AG04449 (cell line): Measurements from ENCODE around the gene DCAF11.

Source experiments
- CTCF ChIA-PET: fragments of 350-600 bp; formaldehyde crosslinking; extraction: SDS; loops from one replicate; lab custom pipeline; 2021; ENCODE audit warnings: antibody characterized with exemption; lab: Yijun Ruan, JAX
- POLR2A ChIA-PET: fragments of 400-600, 350-600 bp; formaldehyde crosslinking; extraction: SDS; loops from one replicate; lab custom pipeline; 2020; ENCODE audit warnings: antibody characterized with exemption, inconsistent platforms; lab: Yijun Ruan, JAX
- DNase-seq: peaks from one replicate; pipeline ENCODE4 v3.0.0-alpha.2; 2010; ENCODE audit warnings: low read depth, low spot score
- H3K4me3 ChIP-seq: 2 replicates; pipeline ENCODE4 v1.5.1; 2011; ENCODE audit warnings: low read depth, mild to moderate bottlenecking, control low read depth, low read length
- CTCF ChIP-seq: IDR thresholded peaks from one replicate; pipeline ENCODE4 v1.5.1; 2011; ENCODE audit warnings: mild to moderate bottlenecking, moderate library complexity, low read length, control low read depth, inconsistent platforms; ENCODE audit not compliant: insufficient read depth; ENCODE audit errors: missing control alignments

DCAF11 gene

GRCh38 chr14:24086193-24086955 lies 28.2 kb upstream of the DCAF11 start:
- no peak for DNase-seq
- TF ChIP-seq CTCF = no peak
- no peak overlapping the region for H3K4me3 ChIP-seq
- ChIA-PET CTCF (interaction anchor here (0.9 to 3.2 kb wide), 5 partner anchors 7 to 29 kb away, joined by 3 to 35 read pairs (median 4); partner anchors contain the start of gene PCK2), POLR2A (interaction anchor here (1.0 to 1.6 kb wide), 2 partner anchors 8 to 9 kb away, joined by 3 to 4 read pairs; partner anchors contain the start of gene PCK2)

GRCh38 chr14:24087004-24087403 lies 27.6 kb upstream of the DCAF11 start:
- POLR2A ChIA-PET = interaction anchor here (1.6 kb wide), 1 partner anchor 8 kb away, joined by 3 read pairs; no protein-coding TSS in a partner anchor
- CTCF ChIA-PET = interaction anchor here (1.1 to 3.2 kb wide), 3 partner anchors 9 to 29 kb away, joined by 3 to 35 read pairs (median 9); no protein-coding TSS in a partner anchor
- no peak for DNase-seq
- TF ChIP-seq CTCF = no peak
- no peak overlapping the region for H3K4me3 ChIP-seq

- H3K4me3 ChIP-seq = no peak overlapping the region
- no peak for TF ChIP-seq CTCF
- ChIA-PET POLR2A (interaction anchor here (0.7 kb wide), 1 partner anchor 181 kb away, joined by 3 read pairs; no protein-coding TSS in a partner anchor), CTCF (interaction anchor here (1.1 to 12.8 kb wide), 6 partner anchors 13 to 73 kb away, joined by 3 to 536 read pairs (median 32); partner anchors contain the start of genes CARMIL3 and CPNE6)
- DNase-seq = no peak
These were observed 26.5 kb upstream of the DCAF11 start for GRCh38 chr14:24088095-24088494.

GRCh38 chr14:24089890-24090289 lies 24.7 kb upstream of the DCAF11 start:
- ChIA-PET CTCF (interaction anchor here (0.7 to 12.8 kb wide), 31 partner anchors 9 to 458 kb away, joined by 3 to 536 read pairs (median 6); partner anchors contain the start of genes CARMIL3, CIDEB, CPNE6 and DCAF11), POLR2A (interaction anchor here (0.7 to 1.2 kb wide), 3 partner anchors 9 to 32 kb away, joined by 3 to 7 read pairs (median 3); no protein-coding TSS in a partner anchor)
- no peak for TF ChIP-seq CTCF
- no peak overlapping the region for H3K4me3 ChIP-seq
- no peak for DNase-seq

GRCh38 chr14:24092110-24092504 lies 22.5 kb upstream of the DCAF11 start:
- no peak for DNase-seq
- ChIA-PET POLR2A (interaction anchor here (0.9 to 3.6 kb wide), 2 partner anchors 22 to 34 kb away, joined by 3 to 44 read pairs; partner anchors contain the start of genes DCAF11 and NRL), CTCF (interaction anchor here (0.8 to 12.8 kb wide), 20 partner anchors 9 to 225 kb away, joined by 3 to 536 read pairs (median 10); partner anchors contain the start of genes CARMIL3, CPNE6, DCAF11 and IRF9)
- H3K4me3 ChIP-seq = no peak overlapping the region
- TF ChIP-seq CTCF = no peak
